K562 (cell line): ENCODE measurements around the gene TMEM200B. TPM values are rescaled to one million over a fixed set of nuclear protein-coding genes. Genes with fewer than 3 reads are reported as not detected.

Experiments
- ATAC-seq: fragments of 200-7000 bp; cut with Tn5 transposase; 3 replicates; pipeline ENCODE4 v1.9.1; 2020; ENCODE audit warnings: moderate library complexity
- BruUV-seq: library from RNA; stranded (reverse); fragments of 400-500 nt; replicated peaks from 2 replicates; lab custom pipeline; 2021; lab: Mats Ljungman, UMichigan
- CTCF ChIA-PET: fragments of 300-600 bp; formaldehyde crosslinking; extraction: SDS; loops from one replicate; lab custom pipeline; 2021; ENCODE audit warnings: low intra/inter-chr PET ratio; lab: Yijun Ruan, JAX
- POLR2A ChIA-PET: fragments of 300-600, 350-650 bp; sonication (Branson Sonifier 250); formaldehyde crosslinking; extraction: SDS; loops from one replicate; lab custom pipeline; 2021; ENCODE audit warnings: antibody characterized with exemption, inconsistent platforms; lab: Yijun Ruan, JAX
- DNase-seq, 4 experiments: peaks; one replicate each; pipeline versions ENCODE4 v3.0.0 to v3.0.0-alpha.2; 2011 to 2018; ENCODE audit warnings: low spot score in 3 of 4, mixed read lengths in 3 of 4; ENCODE audit errors: extremely low read depth in 1 of 4
- FAIRE-seq: peaks from 2 replicates; lab custom pipeline; 2011; peaks lifted over from hg19 to GRCh38; lab: Jason Lieb, UNC
- H2AFZ ChIP-seq: 2 replicates; pipeline ENCODE4 v1.6.0; 2011; ENCODE audit warnings: low read depth, low read length, control low read depth, inconsistent platforms
- H3K27ac ChIP-seq: fragments of 200-600 bp; 3 replicates; pipeline ENCODE4 v1.8.0; 2011; ENCODE audit warnings: low read depth, mild to moderate bottlenecking, control low read depth, inconsistent platforms, low read length, moderate library complexity, mixed read lengths; ENCODE audit errors: extremely low read depth
- H3K27me3 ChIP-seq, 2 experiments: fragments of 300-600 bp in 1 of 2; 2 replicates in 1 of 2; 3 replicates in 1 of 2; pipeline versions ENCODE4 v1.6.0 to v1.8.0; 2011; ENCODE audit warnings: inconsistent platforms in 2 of 2, low read length in 2 of 2, mild to moderate bottlenecking in 1 of 2, mixed read lengths in 1 of 2, moderate library complexity in 1 of 2; ENCODE audit not compliant: control insufficient read depth in 2 of 2, insufficient read depth in 2 of 2
- H3K36me3 ChIP-seq: fragments of 300-600 bp; 3 replicates; pipeline ENCODE4 v1.8.0; 2011; ENCODE audit warnings: mild to moderate bottlenecking, low read length, inconsistent platforms; ENCODE audit not compliant: control insufficient read depth, insufficient read depth
- H3K4me1 ChIP-seq, 2 experiments: fragments of 200-600 bp in 1 of 2; replicated peaks in 1 of 2; 2 replicates in 1 of 2; 3 replicates in 1 of 2; pipeline versions ENCODE4 v1.5.1 to v1.8.0; 2011; ENCODE audit warnings: inconsistent platforms in 2 of 2, low read length in 2 of 2, mild to moderate bottlenecking in 1 of 2, mixed read lengths in 1 of 2, moderate library complexity in 1 of 2; ENCODE audit not compliant: control insufficient read depth in 2 of 2, insufficient read depth in 2 of 2
- H3K4me2 ChIP-seq: 2 replicates; pipeline ENCODE4 v1.6.1; 2011; ENCODE audit warnings: low read length, control low read depth, inconsistent platforms, mixed read lengths; ENCODE audit not compliant: insufficient read depth
- H3K4me3 ChIP-seq: fragments of 200-600 bp; sonication (generic), shearing (Covaris generic); 2 replicates; pipeline ENCODE4 v1.5.1; 2016; ENCODE audit warnings: control low read depth, inconsistent platforms
- H3K79me2 ChIP-seq: fragments of 200-600 bp; 3 replicates; pipeline ENCODE4 v1.8.0; 2011; ENCODE audit warnings: low read length, inconsistent platforms; ENCODE audit not compliant: control insufficient read depth, insufficient read depth
- H3K9ac ChIP-seq, 2 experiments: 2 replicates each; pipeline versions ENCODE4 v1.6.0 to v1.6.1; 2011; ENCODE audit warnings: low read depth in 2 of 2, low read length in 2 of 2, control low read depth in 1 of 2, inconsistent platforms in 1 of 2, mild to moderate bottlenecking in 1 of 2, mixed read lengths in 1 of 2; ENCODE audit not compliant: insufficient read depth in 1 of 2
- H3K9me1 ChIP-seq: one replicate; pipeline ENCODE4 v1.6.0; 2011; ENCODE audit warnings: inconsistent platforms, mild to moderate bottlenecking, low read length, moderate library complexity; ENCODE audit not compliant: control insufficient read depth, insufficient read depth
- H3K9me3 ChIP-seq: replicated peaks from 2 replicates; pipeline ENCODE4 v1.5.1; 2011; ENCODE audit warnings: low read depth, low read length, inconsistent platforms; ENCODE audit not compliant: control insufficient read depth, insufficient read depth
- H4K20me1 ChIP-seq: replicated peaks from 2 replicates; pipeline ENCODE4 v1.6.1; 2011; ENCODE audit warnings: low read length, inconsistent platforms, mixed read lengths; ENCODE audit not compliant: control insufficient read depth, insufficient read depth
- CBFA2T3 ChIP-seq: fragments of 450-650 bp; IDR thresholded peaks from 2 replicates; pipeline ENCODE4 v1.6.1; 2017
- ELF2 ChIP-seq: fragments of 250-450 bp; sonication (Bioruptor Pico); IDR thresholded peaks from 2 replicates; pipeline ENCODE4 v1.5.0; 2021; ENCODE audit warnings: mild to moderate bottlenecking
- TCF3 ChIP-seq: sonication (generic); formaldehyde crosslinking; IDR thresholded peaks from 2 replicates; pipeline ENCODE4 v1.4.0; 2020; ENCODE audit warnings: mild to moderate bottlenecking, missing genetic modification reagents
- ZBTB49 ChIP-seq: sonication (generic); formaldehyde crosslinking; IDR thresholded peaks from 2 replicates; pipeline ENCODE4 v1.8.0; 2022; ENCODE audit warnings: missing genetic modification reagents, mild to moderate bottlenecking, borderline replicate concordance
- WGBS: fragments of 100-300 bp; shearing (Covaris generic); methylation state at CpG from one replicate; pipeline ENCODE4 v1.1.6; 2016; ENCODE audit warnings: low coverage, mixed read lengths; ENCODE audit not compliant: insufficient coverage; ENCODE audit errors: missing lambda C conversion rate; 5-methylcytosine and 5-hydroxymethylcytosine counted together
- in situ Hi-C: fragments of 300-500 bp; cut with MboI; formaldehyde crosslinking; loops from 4 replicates; pipeline ENCODE4 v1.15.0; 2018; ENCODE audit warnings: inconsistent platforms, mixed read lengths
- intact Hi-C: fragments of 100-400 bp; cut with micrococcal nuclease; formaldehyde crosslinking; loops from 2 replicates; pipeline ENCODE4 v1.14.2; 2022
- polyA plus RNA-seq, 8 experiments: library from polyadenylated mRNA; depleted of rRNA in 4 of 8; stranded (reverse) in 5 of 8; unstranded in 3 of 8; fragments of >200 nt; fragmentation: Nextera tagmentation in 2 of 8; fragmentation: Illumina TruSeq in 1 of 8; extraction: Ambion mirVana in 2 of 8; extraction: Trizol in 1 of 8; gene quantifications; 2 replicates each; pipeline versions ENCODE4 v1.2.1 to v1.2.3, GENCODE V29; 2011 to 2014; ENCODE audit warnings: inconsistent platforms in 1 of 8, missing spikeins in 1 of 8
- total RNA-seq, 7 experiments: library from RNA; depleted of rRNA in 6 of 7; stranded (reverse); fragments of >200 nt in 6 of 7; fragmentation: Illumina TruSeq in 2 of 7; extraction: Trizol in 2 of 7; gene quantifications; 2 replicates each; pipeline versions ENCODE4 v1.2.1 to v1.2.3, GENCODE V29; 2011 to 2021; ENCODE audit warnings: low replicate concordance in 1 of 7
- TF ChIP-seq, protein P1 (sequence below): fragments of 250-450 bp; sonication (Bioruptor Pico); IDR thresholded peaks from 2 replicates; pipeline ENCODE4 v1.4.0; 2020; ENCODE audit warnings: mild to moderate bottlenecking, moderate library complexity

Gene TMEM200B
- total and polyA plus RNA-seq, 9 of the 15 experiments (the other 6 are each of a cell fraction or from before 2014, with no cell fraction given) = 0.04 to 0.35 (median 0.10) TPM; not detected in 1

GRCh38 chr1:29083317-29084195 is 40.1 kb downstream of the TMEM200B start:
- TF ChIP-seq TCF3 (CRISPR knock-in tag) (peak; percentile 53), CBFA2T3 (peak; percentile 24; the same call in 1 of the 2 replicates), ELF2 (CRISPR knock-in tag) (no peak), ZBTB49 (CRISPR knock-in tag) (no peak)
- TF ChIP-seq, protein P1, sequence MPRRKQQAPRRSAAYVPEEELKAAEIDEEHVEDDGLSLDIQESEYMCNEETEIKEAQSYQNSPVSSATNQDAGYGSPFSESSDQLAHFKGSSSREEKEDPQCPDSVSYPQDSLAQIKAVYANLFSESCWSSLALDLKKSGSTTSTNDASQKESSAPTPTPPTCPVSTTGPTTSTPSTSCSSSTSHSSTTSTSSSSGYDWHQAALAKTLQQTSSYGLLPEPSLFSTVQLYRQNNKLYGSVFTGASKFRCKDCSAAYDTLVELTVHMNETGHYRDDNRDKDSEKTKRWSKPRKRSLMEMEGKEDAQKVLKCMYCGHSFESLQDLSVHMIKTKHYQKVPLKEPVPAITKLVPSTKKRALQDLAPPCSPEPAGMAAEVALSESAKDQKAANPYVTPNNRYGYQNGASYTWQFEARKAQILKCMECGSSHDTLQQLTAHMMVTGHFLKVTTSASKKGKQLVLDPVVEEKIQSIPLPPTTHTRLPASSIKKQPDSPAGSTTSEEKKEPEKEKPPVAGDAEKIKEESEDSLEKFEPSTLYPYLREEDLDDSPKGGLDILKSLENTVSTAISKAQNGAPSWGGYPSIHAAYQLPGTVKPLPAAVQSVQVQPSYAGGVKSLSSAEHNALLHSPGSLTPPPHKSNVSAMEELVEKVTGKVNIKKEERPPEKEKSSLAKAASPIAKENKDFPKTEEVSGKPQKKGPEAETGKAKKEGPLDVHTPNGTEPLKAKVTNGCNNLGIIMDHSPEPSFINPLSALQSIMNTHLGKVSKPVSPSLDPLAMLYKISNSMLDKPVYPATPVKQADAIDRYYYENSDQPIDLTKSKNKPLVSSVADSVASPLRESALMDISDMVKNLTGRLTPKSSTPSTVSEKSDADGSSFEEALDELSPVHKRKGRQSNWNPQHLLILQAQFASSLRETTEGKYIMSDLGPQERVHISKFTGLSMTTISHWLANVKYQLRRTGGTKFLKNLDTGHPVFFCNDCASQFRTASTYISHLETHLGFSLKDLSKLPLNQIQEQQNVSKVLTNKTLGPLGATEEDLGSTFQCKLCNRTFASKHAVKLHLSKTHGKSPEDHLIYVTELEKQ (CRISPR knock-in tag) = no peak
- H3K4me3 ChIP-seq = no peak overlapping the region
- H3K36me3 ChIP-seq = peaks cover 49% of the 10 kb centered on the region; the same call in 2 of the 3 replicates
- H3K9me3 ChIP-seq = no peaks in the 10 kb centered on the region
- no peak overlapping the region for H2AFZ ChIP-seq
- no TSS peak for BruUV-seq
- H3K9me1 ChIP-seq = no peaks in the 10 kb centered on the region
- peak; percentile 56 for FAIRE-seq
- H3K27ac ChIP-seq = no peak overlapping the region
- no peak overlapping the region for H3K9ac ChIP-seq
- intact Hi-C loops = no loop called here
- peaks cover 0 to 14% of the 10 kb centered on the region in 2 experiments; a peak in 2 of 5 replicates for H3K4me1 ChIP-seq
- peak; percentile 71 for ATAC-seq
- in situ Hi-C loops = no loop called here
- no peaks in the 10 kb centered on the region for H3K79me2 ChIP-seq
- ChIA-PET CTCF (no interaction called here), POLR2A (interaction anchor here (0.6 to 3.8 kb wide), 6 partner anchors 12 to 860 kb away, joined by 3 to 16 read pairs (median 3); partner anchors contain the start of gene SRSF4)
- WGBS = 38% methylated on average over 3 of the region's 3 CpGs
- no peaks in the 10 kb centered on the region for H3K27me3 ChIP-seq
- H4K20me1 ChIP-seq = no peaks in the 10 kb centered on the region
- no peak overlapping the region for H3K4me2 ChIP-seq
- DNase-seq = peak in 1 of 4 experiments; percentile 39
